ENCODE measurements around the gene FTO.

The FTO gene

GRCh38 chr16:53712065-53712464, 8.1 kb downstream of the FTO start:
- no peak for DNase-seq

DNA sequence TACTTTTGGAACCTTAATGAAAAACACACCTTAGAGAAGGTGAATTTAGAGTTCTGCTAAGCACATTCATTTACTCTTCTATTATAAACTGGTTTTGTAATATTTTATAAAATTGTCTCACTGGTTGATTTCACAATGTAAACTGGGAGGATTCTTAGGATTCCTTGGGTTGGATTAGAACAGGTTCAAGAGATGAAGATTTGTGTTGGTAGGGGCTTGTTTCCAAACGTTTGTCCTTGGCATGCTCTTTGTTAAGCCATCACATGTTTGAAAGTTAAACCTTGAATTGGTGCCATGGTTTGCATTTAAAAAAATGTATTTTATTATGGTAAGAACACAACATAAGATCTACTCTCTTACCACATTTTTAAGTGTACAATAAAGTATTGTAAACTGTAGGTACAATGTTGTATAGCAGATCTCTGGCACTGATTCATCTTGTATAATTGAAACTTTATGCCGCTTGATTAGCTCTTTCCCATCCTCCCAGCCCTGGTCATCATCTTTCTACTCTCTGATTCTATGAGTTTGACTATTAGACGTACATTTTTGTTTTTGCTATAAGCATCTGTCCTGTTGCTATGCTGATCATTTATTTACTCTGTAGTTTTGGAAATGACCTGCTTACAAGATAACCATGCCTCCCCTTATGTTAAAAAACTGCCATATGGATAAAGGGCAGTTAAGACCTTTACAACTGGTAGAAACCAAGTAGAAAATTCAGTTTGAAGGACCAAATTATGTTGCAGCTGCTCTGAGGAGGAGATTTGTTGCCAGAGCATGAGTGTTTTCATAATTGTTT, 9.6 kb downstream of the FTO start:
- DNase-seq: no peak

- DNase-seq: no peak
These were observed 10.5 kb downstream of the FTO start for GRCh38 chr16:53714205-53715022.

DNA sequence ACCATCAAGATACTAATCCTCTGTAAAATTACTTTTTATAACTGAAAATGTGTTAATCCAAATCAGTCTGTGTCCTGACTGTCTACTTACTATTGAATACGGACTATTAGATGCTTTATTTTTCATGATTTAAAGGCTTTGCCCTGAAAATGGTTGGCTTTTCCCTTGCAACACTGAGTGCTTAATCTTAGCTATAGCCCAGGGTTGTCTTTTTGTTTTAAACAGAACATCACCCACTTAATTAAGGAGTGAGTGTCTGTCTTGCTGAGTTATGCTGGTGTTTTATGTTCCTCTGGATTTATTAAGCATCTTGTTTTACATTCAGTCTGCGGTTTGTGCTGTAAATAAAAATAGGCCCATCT, 11.0 kb downstream of the FTO start:
- no peak for DNase-seq

- DNase-seq: no peak
These were observed 13.6 kb downstream of the FTO start for GRCh38 chr16:53717577-53717976.

DNA sequence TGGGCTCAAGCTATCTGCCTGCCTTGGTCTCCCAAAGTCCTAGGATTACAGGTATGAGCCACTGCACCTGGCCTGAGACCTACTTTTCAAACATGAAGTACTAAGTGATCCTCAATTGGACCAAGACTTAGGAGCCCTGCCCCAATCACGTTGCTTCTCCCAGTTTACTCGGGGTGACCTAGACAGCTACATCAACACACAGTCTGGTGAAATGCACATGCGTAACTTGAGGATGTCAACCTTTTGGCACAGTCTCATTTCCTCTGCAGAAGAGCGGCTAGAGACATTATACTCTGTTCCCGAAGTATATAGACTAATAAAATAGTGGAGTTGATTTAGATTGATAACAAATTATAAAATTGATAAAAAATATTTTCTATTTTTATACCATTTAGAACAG, 17.1 kb downstream of the FTO start:
- DNase-seq: no peak

DNA sequence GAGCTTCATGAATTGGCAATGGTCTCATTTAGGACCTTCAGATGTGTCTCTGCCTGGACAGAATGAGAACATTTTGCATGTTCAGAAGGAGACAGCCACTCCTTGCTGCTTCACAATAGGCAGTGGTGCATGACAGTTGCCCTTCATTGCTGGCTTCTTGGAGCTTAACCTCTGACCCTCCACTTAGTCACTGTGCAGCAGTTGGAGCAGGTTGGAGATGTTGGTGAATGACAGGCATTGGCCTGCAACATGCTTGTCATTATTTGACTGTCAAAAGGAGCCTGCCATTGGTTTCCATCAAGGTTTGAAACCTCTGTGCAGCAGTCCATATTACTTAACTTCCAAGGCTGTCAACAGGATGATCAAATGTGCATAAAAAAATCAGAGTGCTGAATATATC, 22.7 kb downstream of the FTO start:
- DNase-seq: no peak

GRCh38 chr16:53730693-53731092, 26.7 kb downstream of the FTO start:
- no peak for DNase-seq

DNA sequence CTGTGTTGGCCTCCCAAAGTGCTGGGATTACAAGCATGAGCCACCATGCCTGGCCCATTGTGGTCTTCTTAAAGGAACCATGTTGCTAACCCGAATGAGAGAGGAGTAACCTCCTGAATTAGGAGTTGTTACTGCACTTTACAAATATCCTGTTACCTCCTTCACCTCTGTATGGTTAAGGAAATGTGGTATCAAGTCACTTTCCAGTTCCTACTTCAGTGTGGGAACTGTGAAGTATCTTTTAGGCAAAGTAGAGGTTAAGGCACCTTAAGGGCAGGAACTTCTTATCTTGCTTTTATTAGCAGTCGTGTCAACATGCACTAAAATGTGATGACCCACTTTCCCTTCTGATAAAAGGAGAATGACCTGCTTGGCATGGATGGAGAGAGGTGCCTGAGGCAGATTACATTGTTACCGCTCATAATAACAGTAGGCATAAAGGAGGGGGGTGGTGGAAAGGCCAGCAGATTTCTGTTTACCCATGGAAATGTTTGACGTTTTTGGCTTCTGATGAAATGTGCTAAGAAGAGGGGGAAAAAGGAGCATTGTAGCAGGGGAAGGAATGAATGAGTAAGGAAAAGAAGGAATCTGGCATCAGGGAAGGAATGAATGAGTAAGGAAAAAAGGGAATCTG, 28.5 kb downstream of the FTO start:
- no peak for DNase-seq

- DNase-seq: no peak
These were observed 31.0 kb downstream of the FTO start for GRCh38 chr16:53734908-53735307.

- no peak for DNase-seq
These were observed 32.3 kb downstream of the FTO start for GRCh38 chr16:53736297-53736696.

- DNase-seq: no peak
These were observed 33.6 kb downstream of the FTO start for GRCh38 chr16:53737552-53737951.

DNA sequence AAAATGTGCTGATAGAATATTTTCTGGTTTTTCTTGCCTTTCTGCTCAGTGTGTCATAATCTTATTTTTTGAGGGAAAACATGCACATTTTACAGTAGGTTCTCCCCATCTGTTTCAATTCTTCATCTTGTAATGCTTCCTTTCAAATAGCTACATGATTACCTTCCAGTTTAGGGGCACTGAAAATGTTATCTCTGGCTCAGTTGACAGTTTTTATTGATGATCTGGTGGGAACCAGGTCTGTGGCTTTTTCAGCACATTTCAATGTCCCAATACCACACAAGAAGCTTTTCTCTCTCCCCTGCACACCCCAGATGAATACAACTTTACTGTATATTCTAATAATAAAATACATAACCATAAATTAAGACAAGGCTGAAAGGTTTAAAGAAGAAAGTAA, 36.5 kb downstream of the FTO start:
- DNase-seq: peak; percentile 41

GRCh38 chr16:53740933-53741531, 37.1 kb downstream of the FTO start:
- no peak for DNase-seq

DNA sequence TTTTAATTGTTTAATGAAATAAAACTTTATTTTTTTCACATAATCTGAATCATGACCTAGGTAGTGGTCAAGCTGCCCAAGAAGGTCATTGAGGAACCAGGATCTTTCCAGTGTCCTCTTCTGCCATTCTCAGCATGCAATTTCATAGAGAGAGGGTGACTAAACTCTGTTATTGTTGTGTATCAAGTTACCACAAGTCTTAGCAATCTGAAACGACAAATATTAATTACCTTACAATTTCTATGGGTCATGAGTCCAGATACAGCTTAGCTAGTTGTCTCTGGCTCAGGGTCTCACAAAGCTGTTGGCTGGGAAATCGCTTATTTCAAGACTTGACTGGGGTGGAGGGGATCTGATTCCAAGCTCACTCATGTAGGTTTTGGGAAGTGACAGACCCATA, 37.6 kb downstream of the FTO start:
- DNase-seq: no peak

GRCh38 chr16:53743149-53743566, 39.2 kb downstream of the FTO start:
- no peak for DNase-seq

- DNase-seq: no peak
These were observed 40.5 kb downstream of the FTO start for GRCh38 chr16:53744449-53744848.

GRCh38 chr16:53745086-53745485, 41.1 kb downstream of the FTO start:
- DNase-seq: peak; percentile 61

- peak; percentile 40 for DNase-seq
These were observed 41.9 kb downstream of the FTO start for GRCh38 chr16:53745753-53746266.

- DNase-seq: peak; percentile 45
These were observed 48.6 kb downstream of the FTO start for GRCh38 chr16:53752560-53752959.

GRCh38 chr16:53753431-53753830, 49.5 kb downstream of the FTO start:
- DNase-seq: no peak

GRCh38 chr16:53755026-53755910, 51.3 kb downstream of the FTO start:
- DNase-seq: peak; percentile 74
